Daoy (cell line): ENCODE data around the gene B4GALT1. TPM values are rescaled to one million over a fixed set of nuclear protein-coding genes. Genes with fewer than 3 reads are reported as not detected.
"Not testable (repeated sequence)": the region's sequence is repeated elsewhere in the genome, so short reads cannot be mapped to it uniquely, and the experiment has no call there.

Experiments
- DNase-seq: peaks from one replicate; pipeline ENCODE4 v3.0.0-alpha.2; 2015; ENCODE audit warnings: low read depth
- total RNA-seq: library from RNA; depleted of rRNA; stranded (reverse); fragments of >200 nt; shearing (Covaris generic); gene quantifications from 2 replicates; pipeline ENCODE4 v1.2.3, GENCODE V29; 2014; rRNA removed

The B4GALT1 gene
- total RNA-seq, 1 experiment from 2014 or later = 19.2 TPM

DNA sequence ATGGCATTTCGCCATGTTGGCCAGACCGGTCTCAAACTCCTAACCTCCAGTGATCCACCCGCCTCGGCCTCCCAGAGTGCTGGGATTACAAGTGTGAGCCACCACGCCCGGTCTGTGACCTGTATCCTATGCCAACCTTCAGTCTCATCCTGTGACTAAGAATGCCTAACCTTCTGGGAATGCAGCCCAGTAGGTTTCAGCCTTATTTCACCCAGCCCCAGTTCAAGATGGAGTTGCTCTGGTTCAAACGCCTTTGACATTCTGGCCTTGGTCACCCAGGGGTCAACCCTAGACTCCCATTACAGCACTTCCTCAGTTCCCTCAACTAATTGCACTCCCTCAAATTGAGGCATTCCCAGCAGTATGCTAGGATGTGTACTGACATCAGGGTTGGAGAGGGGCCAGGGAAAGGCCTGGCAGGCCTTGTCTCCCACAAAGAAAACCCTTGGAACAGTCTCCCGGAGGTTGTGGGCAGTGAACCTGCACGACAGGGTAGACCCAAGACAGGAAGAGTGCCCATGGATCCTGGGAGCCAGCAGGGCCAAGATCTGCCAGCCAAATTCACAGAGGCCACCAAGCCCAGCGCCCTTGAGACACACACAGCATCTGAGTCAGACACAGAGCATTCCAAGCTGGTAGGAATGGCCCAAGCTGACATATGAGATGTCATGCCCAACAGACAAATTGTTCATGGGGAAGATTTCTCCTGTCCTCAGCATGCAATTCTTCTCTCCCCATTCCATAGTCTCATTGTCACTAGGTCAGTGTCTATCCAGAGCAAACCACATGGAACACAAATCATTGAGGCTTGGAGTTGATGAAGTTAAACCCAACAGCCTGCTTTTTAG lies 65.8 kb downstream of the B4GALT1 start:
- peak; percentile 79 for DNase-seq

GRCh38 chr9:33099754-33100153 lies 67.4 kb downstream of the B4GALT1 start:
- no peak for DNase-seq

DNA sequence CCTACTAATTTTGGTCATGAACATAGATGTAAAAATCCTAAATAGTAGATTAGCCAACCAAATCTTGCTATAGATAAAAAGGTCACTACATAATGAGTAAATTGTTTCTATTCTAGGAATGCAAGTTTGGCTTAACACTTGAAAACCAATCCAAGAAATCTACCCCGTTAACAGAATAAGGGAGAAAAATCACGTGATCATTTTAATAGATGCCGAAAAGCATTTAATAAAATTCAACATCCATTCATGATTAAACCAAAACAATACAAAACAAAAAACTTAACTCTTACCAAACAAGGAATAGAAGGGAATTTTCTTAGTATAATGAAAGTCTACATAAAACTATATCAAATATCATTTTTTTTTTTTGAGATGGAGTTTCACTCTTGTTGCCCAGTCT lies 69.9 kb downstream of the B4GALT1 start:
- DNase-seq = no peak

- DNase-seq = no peak
Observed at GRCh38 chr9:33092634-33093033, 74.5 kb downstream of the B4GALT1 start.

GRCh38 chr9:33085672-33086071 lies 81.5 kb downstream of the B4GALT1 start:
- DNase-seq = not testable (repeated sequence)

DNA sequence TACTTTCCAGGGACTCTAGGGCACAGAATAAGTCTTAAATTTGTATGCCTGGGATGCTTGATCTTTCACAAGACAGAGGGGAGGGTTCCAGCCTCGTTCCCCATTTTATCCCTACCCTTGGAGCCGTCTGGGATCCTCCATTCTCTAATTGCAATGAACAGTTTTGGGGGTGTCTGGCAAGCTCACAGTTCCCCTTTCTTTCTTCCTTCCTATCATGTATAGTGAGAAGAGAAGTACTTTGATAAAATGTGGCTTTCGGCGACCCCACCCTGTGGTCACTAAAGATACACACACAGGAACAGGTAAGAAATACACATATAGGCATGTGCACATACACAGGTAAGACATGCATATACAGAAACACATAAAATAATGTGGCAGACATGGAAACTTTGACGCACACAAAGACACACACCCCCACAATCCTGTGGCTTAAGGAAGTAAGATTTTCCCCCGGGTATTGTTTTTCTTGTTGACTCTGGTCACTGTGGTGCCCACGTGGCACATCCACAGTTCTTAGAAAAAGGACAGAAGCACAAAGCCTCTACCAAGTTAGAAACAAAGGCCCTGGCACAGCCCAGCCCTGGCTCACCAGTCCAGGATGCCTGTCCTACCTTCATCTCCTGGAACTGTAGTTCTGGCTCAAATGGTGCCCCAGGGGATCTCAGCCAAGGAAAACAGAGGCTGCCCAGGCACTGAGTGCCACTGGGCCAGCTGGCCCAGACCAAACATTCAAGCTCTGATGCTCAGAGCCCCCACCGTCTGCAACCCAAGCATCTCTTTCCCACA lies 84.4 kb downstream of the B4GALT1 start:
- DNase-seq = no peak

DNA sequence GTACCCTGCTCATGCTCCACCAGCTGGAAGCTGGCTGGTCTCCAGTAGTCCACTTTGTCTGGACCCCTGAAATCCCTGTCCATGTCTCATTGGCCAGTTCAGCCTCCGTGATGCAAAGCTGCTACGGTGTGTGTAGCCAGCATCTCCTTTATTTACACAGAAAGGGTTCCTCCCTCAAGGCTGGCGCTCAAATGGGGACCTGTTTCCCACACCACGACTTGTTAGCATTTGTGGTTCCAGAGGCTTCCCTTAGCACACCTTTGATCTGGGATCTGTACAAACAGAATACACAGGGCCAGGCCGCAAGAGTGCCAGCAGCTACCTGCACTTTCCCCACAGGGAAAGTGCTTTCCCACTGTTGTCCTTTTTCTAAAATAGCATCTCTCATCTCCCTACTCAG lies 85.0 kb downstream of the B4GALT1 start:
- no peak for DNase-seq

- DNase-seq = peak; percentile 86
Observed at GRCh38 chr9:33081128-33081851, 85.8 kb downstream of the B4GALT1 start.

DNA sequence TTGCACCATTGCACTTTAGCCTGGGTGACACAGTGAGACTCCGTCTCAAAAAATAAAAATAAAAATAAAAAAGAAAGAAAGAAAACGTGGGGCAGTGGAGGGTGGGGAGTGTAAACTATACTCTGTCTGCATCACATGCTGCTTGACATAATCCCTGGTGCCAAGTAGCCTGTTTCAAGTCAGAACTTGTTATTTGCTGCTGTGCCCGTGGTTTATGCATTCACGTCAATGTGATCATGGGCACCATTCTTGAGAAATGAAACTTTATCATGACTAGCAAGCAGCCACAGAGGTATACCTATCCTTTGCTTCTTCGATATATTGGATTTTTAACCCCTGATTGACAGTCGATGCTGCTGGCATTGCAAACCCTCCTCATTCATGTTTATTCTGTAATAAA lies 86.6 kb downstream of the B4GALT1 start:
- no peak for DNase-seq

- DNase-seq = peak; percentile 99
Observed at GRCh38 chr9:33076046-33077004, 90.8 kb downstream of the B4GALT1 start, which contains the start of gene SMU1. TSS of gene SMU1 (minus strand) at chr9:33076674. CDS start at chr9:33076608, 66 bp downstream.

DNA sequence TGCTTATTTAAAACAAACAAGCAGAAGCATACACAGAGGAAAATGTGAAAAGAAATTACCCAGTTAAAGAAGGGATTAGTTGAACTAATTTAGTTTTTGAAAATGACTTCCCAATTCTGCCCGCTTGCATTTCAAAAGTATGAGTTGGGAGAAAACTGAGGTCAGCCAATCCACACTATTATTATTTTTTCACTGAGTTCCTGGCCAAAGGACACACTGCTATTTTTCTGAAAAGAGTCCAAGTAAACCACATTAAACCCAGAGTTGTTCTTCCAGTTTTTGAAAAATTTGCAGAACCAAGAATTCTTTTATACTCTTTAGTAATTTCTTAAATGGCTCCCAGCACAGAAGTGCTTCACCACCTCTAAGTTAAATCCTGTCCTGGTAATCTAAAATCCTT lies 98.1 kb downstream of the B4GALT1 start:
- DNase-seq = no peak

DNA sequence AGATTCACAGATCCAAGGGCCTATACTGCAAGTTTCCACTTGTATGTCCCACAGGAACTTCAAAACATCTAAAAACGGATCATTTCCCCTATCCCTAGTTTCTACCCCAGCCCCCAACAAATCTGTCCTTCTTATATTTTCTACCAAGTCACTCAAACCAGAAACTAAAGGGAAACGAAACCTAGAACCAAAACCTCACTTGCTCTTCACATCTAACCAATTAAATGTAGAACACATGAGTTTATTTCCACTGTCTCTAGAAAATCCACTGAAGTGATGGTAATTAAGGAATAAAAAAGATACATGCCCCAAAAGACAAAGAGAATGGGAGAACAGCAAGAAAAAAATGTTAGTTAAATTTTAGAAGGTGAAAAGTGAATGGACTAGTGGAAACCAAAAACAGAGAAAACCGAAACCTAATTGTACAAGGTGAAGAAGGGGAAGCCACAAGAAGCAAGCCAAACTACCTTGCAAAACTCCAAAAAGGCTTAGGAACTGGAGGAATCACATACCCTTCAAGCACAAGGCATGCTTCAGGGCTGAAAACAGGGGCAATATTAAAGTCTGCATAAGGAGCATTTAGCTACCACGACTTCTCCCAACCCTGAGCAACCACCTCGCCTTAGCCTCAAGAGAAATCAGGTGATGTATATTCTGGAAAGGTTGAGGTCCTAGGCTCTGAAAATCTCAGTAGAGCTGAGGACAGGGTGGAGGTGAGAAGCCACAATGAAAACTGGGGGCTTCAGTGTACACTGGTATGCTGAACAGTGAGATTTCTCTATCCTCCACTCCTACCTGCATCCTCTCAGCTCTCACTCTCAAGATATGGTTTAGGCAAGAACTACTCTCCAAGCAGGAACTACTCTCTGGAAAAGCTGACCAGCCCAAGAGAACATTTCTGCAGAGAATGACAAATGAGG lies 101.7 kb downstream of the B4GALT1 start:
- no peak for DNase-seq

Other genes with a start within 250 kb of the B4GALT1 start
- 73.8 and 98.7 TPM in 2 replicates for gene APTX, start 165.7 kb downstream of the B4GALT1 start, total RNA-seq
- gene DNAJA1, start 142.1 kb downstream of the B4GALT1 start, total RNA-seq = 361 and 385 TPM in 2 replicates
- 43.9 and 44.3 TPM in 2 replicates for gene SMU1, start 90.7 kb downstream of the B4GALT1 start, total RNA-seq
- gene SPINK4, start 72.8 kb upstream of the B4GALT1 start, total RNA-seq = not detected in 2 replicates
- 85.7 and 139 TPM in 2 replicates for gene BAG1, start 97.4 kb upstream of the B4GALT1 start, total RNA-seq
- gene CHMP5, start 97.7 kb upstream of the B4GALT1 start, total RNA-seq = 169 and 250 TPM in 2 replicates
- gene NFX1, start 123.2 kb upstream of the B4GALT1 start, total RNA-seq = 20.3 and 29.1 TPM in 2 replicates
- not detected in 2 replicates for gene AQP7, start 235.2 kb upstream of the B4GALT1 start, total RNA-seq